ENCODE data around the gene HM13. TPM values are rescaled to one million over a fixed set of nuclear protein-coding genes. Genes with fewer than 3 reads are reported as not detected.

The HM13 gene
- total and polyA plus RNA-seq, 2 of the 13 experiments (the other 11 are each of a cell fraction or from before 2014, with no cell fraction given): 118 to 243 TPM

DNA sequence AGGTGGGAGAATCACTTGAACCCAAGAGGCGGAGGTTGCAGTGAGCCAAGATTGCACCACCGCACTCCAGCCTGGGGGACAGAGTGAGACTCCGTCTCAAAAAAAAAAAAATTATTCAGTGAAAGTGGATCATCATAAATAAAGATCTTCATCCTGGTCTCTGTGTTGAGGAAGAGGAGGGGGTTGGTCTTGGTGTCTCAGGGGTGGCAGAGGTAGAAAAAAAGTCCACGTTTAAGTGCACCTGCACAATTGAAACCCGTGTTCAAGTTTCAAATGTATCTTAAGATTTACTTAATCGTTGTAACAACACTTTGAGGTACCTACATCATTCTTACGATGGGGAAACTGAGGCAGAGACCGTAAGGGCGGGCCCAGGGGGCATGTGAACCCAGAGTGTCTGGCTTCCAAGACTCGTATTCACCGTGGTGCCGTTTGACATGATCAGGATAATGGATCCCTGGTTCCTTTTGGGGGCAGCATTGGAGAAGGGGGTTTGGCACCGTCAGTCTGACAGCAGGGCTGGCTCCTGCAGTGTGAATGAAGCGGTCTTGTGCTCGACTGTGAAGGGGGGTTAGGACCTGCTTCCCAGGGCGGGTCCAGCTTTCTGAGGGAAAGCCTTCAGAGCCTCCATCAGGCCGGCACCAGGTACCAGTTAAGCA lies 57.9 kb downstream of the HM13 start (continued):
- TF ChIP-seq, protein P1, sequence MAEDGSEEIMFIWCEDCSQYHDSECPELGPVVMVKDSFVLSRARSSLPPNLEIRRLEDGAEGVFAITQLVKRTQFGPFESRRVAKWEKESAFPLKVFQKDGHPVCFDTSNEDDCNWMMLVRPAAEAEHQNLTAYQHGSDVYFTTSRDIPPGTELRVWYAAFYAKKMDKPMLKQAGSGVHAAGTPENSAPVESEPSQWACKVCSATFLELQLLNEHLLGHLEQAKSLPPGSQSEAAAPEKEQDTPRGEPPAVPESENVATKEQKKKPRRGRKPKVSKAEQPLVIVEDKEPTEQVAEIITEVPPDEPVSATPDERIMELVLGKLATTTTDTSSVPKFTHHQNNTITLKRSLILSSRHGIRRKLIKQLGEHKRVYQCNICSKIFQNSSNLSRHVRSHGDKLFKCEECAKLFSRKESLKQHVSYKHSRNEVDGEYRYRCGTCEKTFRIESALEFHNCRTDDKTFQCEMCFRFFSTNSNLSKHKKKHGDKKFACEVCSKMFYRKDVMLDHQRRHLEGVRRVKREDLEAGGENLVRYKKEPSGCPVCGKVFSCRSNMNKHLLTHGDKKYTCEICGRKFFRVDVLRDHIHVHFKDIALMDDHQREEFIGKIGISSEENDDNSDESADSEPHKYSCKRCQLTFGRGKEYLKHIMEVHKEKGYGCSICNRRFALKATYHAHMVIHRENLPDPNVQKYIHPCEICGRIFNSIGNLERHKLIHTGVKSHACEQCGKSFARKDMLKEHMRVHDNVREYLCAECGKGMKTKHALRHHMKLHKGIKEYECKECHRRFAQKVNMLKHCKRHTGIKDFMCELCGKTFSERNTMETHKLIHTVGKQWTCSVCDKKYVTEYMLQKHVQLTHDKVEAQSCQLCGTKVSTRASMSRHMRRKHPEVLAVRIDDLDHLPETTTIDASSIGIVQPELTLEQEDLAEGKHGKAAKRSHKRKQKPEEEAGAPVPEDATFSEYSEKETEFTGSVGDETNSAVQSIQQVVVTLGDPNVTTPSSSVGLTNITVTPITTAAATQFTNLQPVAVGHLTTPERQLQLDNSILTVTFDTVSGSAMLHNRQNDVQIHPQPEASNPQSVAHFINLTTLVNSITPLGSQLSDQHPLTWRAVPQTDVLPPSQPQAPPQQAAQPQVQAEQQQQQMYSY (CRISPR knock-in tag; IDR thresholded peaks at IDR 0.05): peak; percentile 8; the same call in 1 of the 2 replicates
- TF ChIP-seq, protein P2, sequence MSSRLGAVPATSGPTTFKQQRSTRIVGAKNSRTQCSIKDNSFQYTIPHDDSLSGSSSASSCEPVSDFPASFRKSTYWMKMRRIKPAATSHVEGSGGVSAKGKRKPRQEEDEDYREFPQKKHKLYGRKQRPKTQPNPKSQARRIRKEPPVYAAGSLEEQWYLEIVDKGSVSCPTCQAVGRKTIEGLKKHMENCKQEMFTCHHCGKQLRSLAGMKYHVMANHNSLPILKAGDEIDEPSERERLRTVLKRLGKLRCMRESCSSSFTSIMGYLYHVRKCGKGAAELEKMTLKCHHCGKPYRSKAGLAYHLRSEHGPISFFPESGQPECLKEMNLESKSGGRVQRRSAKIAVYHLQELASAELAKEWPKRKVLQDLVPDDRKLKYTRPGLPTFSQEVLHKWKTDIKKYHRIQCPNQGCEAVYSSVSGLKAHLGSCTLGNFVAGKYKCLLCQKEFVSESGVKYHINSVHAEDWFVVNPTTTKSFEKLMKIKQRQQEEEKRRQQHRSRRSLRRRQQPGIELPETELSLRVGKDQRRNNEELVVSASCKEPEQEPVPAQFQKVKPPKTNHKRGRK (CRISPR knock-in tag; IDR thresholded peaks at IDR 0.05): no peak
- TF ChIP-seq SOX13 (IDR thresholded peaks at IDR 0.05) (no peak), SOX13 (CRISPR knock-in tag; conservative IDR thresholded peaks at IDR 0.05 in 1 of 2, IDR thresholded peaks at IDR 0.05 in 1 of 2) (peak in 1 of 2 experiments; percentile 89; a peak in 1 of 4 replicates)
- TF ChIP-seq, protein P3, sequence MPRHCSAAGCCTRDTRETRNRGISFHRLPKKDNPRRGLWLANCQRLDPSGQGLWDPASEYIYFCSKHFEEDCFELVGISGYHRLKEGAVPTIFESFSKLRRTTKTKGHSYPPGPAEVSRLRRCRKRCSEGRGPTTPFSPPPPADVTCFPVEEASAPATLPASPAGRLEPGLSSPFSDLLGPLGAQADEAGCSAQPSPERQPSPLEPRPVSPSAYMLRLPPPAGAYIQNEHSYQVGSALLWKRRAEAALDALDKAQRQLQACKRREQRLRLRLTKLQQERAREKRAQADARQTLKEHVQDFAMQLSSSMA (CRISPR knock-in tag; IDR thresholded peaks at IDR 0.05): 0 out of 2 replicates have a peak, but pooled peaks have one; percentile 93

Measured in HepG2 (cell line).